Stomach (tissue), 19 donors: ENCODE measurements around the gene ACADSB. TPM values are rescaled to one million over a fixed set of nuclear protein-coding genes. Genes with fewer than 3 reads are reported as not detected.

Experiments
- DNase-seq, 2 donors: peaks; one replicate each; pipeline versions ENCODE4 v3.0.0 to v3.0.0-alpha.2; 2013 to 2019
- H3K27ac ChIP-seq, 5 donors: fragments of 200-600 bp in 4 of 5; sonication (generic) in 4 of 5; one replicate each; pipeline ENCODE4 v1.5.1; 2013 to 2019; ENCODE audit warnings: mild to moderate bottlenecking in 1 of 5, moderate library complexity in 1 of 5
- H3K27me3 ChIP-seq, 3 donors: fragments of 200-600 bp; sonication (generic); one replicate each; pipeline ENCODE4 v1.5.1; 2017 to 2019; ENCODE audit warnings: mixed run types in 1 of 3
- H3K36me3 ChIP-seq, 4 donors: fragments of 200-600 bp; sonication (generic); 1 replicate in 3 of 4; 2 replicates in 1 of 4; pipeline ENCODE4 v1.5.1; 2016 to 2019
- H3K4me1 ChIP-seq, 4 donors: fragments of 200-600 bp; sonication (generic); one replicate each; pipeline ENCODE4 v1.5.1; 2016 to 2019
- H3K4me3 ChIP-seq, 4 donors: fragments of 200-600 bp; sonication (generic) in 3 of 4; one replicate each; pipeline ENCODE4 v1.5.1; 2016 to 2019; ENCODE audit warnings: mild to moderate bottlenecking in 1 of 4
- H3K9me3 ChIP-seq, 4 donors: fragments of 200-600 bp; sonication (generic); one replicate each; pipeline ENCODE4 v1.5.1; 2016 to 2019
- EP300 ChIP-seq: sonication (generic); formaldehyde crosslinking; IDR thresholded peaks from one replicate; pipeline ENCODE4 v1.6.1; 2017; ENCODE audit warnings: antibody characterized with exemption
- POLR2A ChIP-seq, 4 donors: fragments of 450-650 bp; IDR thresholded peaks; one replicate each; pipeline ENCODE4 v1.6.1; 2016; ENCODE audit warnings: antibody characterized with exemption in 4 of 4, control low read depth in 2 of 4, mild to moderate bottlenecking in 1 of 4, moderate library complexity in 1 of 4
- POLR2AphosphoS5 ChIP-seq, 3 donors: sonication (generic); formaldehyde crosslinking; IDR thresholded peaks; one replicate each; pipeline ENCODE4 v1.6.1; 2016; ENCODE audit warnings: antibody characterized with exemption in 3 of 3
- WGBS, 5 donors: extraction: QIAGEN DNeasy Blood & Tissue Kit in 3 of 5; methylation state at CpG; one replicate each; pipeline versions ENCODE4 v1.1.5 to v1.1.7; 2013 to 2018; 5-methylcytosine and 5-hydroxymethylcytosine counted together
- intact Hi-C: fragments of 100-400 bp; cut with DNase I; formaldehyde crosslinking; loops from one replicate; pipeline ENCODE4 v1.15.1; 2023; ENCODE audit warnings: low total_unique reads
- long read RNA-seq, 10 donors: transcript quantifications; one replicate each; lab custom pipeline, GENCODE V29; 2026
- polyA plus RNA-seq, 3 donors: library from polyadenylated mRNA; stranded (reverse); fragments of 200-250 nt; gene quantifications; one replicate each; pipeline ENCODE4 v1.2.3, GENCODE V29; 2013
- total RNA-seq, 5 donors: library from RNA; depleted of rRNA; stranded (reverse); fragments of >200 nt; gene quantifications; one replicate each; pipeline versions ENCODE4 v1.1.0 to v1.2.3, GENCODE V29; 2014 to 2016
- TF ChIP-seq, protein P1 (sequence below), 7 experiments: fragments of 450-650 bp in 4 of 7; fragments of 200-600 bp in 3 of 7; sonication (generic) in 3 of 7; IDR thresholded peaks; one replicate each; pipeline ENCODE4 v1.5.1; 2016 to 2019; ENCODE audit warnings: antibody characterized with exemption in 7 of 7, control low read depth in 2 of 7, mild to moderate bottlenecking in 1 of 7
- donor health status: healthy with polysubstance abuse.
- donor health status: Bipolar disorder and iron deficiency.
- donor health status: healthy.

ACADSB gene
- total RNA-seq: 10 to 100 TPM in 4 of 5 donors, 1 to 10 TPM in 1; 3.8 to 19.1 (median 12.9) TPM
- polyA plus RNA-seq: 10 to 100 TPM in 1 of 3 donors, 1 to 10 TPM in 2; 8.2 to 10.7 (median 8.8) TPM
- long read RNA-seq, donor 1, full-length matches to known transcripts: 1 of 1 reads
- long read RNA-seq, donor 1, partial matches to known transcripts: 0 of 1 reads
- long read RNA-seq, donor 1, other reads (novel, unspliced or antisense): 0 of 1 reads
- long read RNA-seq, donor 2, full-length matches to known transcripts: 3 of 3 reads
- long read RNA-seq, donor 2, partial matches to known transcripts: 0 of 3 reads
- long read RNA-seq, donor 2, other reads (novel, unspliced or antisense): 0 of 3 reads
- long read RNA-seq, donor 3, full-length matches to known transcripts: 2 of 2 reads
- long read RNA-seq, donor 3, partial matches to known transcripts: 0 of 2 reads
- long read RNA-seq, donor 3, other reads (novel, unspliced or antisense): 0 of 2 reads
- long read RNA-seq, donor 4: 0 reads
- long read RNA-seq, donor 5: 0 reads
- long read RNA-seq, donor 6, full-length matches to known transcripts: 5 of 18 reads
- long read RNA-seq, donor 6, partial matches to known transcripts: 13 of 18 reads
- long read RNA-seq, donor 6, other reads (novel, unspliced or antisense): 0 of 18 reads
- long read RNA-seq, donor 7, full-length matches to known transcripts: 2 of 2 reads
- long read RNA-seq, donor 7, partial matches to known transcripts: 0 of 2 reads
- long read RNA-seq, donor 7, other reads (novel, unspliced or antisense): 0 of 2 reads
- long read RNA-seq, donor 8, full-length matches to known transcripts: 1 of 1 reads
- long read RNA-seq, donor 8, partial matches to known transcripts: 0 of 1 reads
- long read RNA-seq, donor 8, other reads (novel, unspliced or antisense): 0 of 1 reads
- long read RNA-seq, donor 9, full-length matches to known transcripts: 2 of 2 reads
- long read RNA-seq, donor 9, partial matches to known transcripts: 0 of 2 reads
- long read RNA-seq, donor 9, other reads (novel, unspliced or antisense): 0 of 2 reads
- long read RNA-seq, donor 10, full-length matches to known transcripts: 3 of 9 reads
- long read RNA-seq, donor 10, partial matches to known transcripts: 6 of 9 reads
- long read RNA-seq, donor 10, other reads (novel, unspliced or antisense): 0 of 9 reads

DNA sequence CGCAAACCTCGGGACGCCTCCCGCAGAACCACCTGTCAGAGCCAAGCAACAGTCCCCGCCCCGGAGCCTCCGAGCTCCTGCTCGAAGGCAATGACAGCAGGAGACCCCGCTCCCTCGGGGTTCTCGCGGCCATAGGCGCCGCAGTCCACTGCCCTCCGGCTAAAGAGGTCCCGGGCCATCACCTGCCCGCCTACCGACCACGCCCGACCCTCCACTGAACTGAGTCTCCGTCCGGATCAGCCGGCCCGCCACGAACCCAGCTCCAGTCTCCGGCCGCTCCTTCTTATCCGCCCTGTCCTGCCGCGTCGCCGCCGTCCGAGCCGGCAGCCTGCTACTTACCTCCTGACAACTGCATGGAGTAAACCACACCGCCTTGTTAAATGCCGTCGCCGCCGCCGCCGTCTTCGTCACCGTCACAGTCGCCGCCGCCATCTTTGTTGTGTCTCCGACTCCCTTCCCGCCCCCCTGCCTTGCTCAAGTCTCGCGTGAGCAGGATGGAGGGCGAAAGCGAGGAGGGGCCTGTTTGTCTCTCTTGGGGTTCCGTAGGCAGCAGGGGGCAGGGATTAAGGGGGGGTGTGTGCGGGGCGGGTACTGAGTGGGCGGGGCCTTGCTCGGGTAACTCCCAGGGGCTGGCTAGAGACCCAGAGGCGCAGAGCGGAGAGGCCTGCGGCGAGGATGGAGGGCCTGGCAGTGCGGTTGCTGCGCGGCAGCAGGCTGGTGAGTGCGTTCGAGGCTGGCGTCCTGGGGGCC, at the start of gene ACADSB, which contains the start of gene IKZF5:
Gene ACADSB (plus strand): TSS at position 652 of the 750 bp plus-strand sequence. CDS start 24 bp downstream, at position 676.
Gene IKZF5 (minus strand): TSS at position 441 of the 750 bp plus-strand sequence. CDS start 10,170 bp downstream, outside the sequence.
- no peak for TF ChIP-seq EP300
- TF ChIP-seq POLR2A (IDR thresholded peaks at IDR 0.05): peak in 2 of 4 donors; percentile 67 to 71
- TF ChIP-seq POLR2AphosphoS5 (IDR thresholded peaks at IDR 0.05): peak; percentile 95 to 98 (median 97)
- TF ChIP-seq, protein P1, sequence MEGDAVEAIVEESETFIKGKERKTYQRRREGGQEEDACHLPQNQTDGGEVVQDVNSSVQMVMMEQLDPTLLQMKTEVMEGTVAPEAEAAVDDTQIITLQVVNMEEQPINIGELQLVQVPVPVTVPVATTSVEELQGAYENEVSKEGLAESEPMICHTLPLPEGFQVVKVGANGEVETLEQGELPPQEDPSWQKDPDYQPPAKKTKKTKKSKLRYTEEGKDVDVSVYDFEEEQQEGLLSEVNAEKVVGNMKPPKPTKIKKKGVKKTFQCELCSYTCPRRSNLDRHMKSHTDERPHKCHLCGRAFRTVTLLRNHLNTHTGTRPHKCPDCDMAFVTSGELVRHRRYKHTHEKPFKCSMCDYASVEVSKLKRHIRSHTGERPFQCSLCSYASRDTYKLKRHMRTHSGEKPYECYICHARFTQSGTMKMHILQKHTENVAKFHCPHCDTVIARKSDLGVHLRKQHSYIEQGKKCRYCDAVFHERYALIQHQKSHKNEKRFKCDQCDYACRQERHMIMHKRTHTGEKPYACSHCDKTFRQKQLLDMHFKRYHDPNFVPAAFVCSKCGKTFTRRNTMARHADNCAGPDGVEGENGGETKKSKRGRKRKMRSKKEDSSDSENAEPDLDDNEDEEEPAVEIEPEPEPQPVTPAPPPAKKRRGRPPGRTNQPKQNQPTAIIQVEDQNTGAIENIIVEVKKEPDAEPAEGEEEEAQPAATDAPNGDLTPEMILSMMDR (IDR thresholded peaks at IDR 0.05): no peak
- H3K27ac ChIP-seq: peak within 1 kb of the TSS; percentile 92 to 96 (median 94)
- H3K36me3 ChIP-seq: peaks cover 0 to 13% (median 6%) of the 10 kb centered on the region in 4 donors
- peak within 1 kb of the TSS; percentile 95 to 100 (median 97) for H3K4me3 ChIP-seq
- H3K27me3 ChIP-seq: no peaks in the 10 kb centered on the region
- intact Hi-C loops: no loop called here
- WGBS, 5 donors: 0 to 1% (median 1%) methylated on average over 31 to 68 of the region's 68 CpGs
- peak; percentile 96 to 99 for DNase-seq
- no peaks in the 10 kb centered on the region for H3K9me3 ChIP-seq
- peaks cover 11 to 67% (median 47%) of the 10 kb centered on the region in 4 donors for H3K4me1 ChIP-seq

DNA sequence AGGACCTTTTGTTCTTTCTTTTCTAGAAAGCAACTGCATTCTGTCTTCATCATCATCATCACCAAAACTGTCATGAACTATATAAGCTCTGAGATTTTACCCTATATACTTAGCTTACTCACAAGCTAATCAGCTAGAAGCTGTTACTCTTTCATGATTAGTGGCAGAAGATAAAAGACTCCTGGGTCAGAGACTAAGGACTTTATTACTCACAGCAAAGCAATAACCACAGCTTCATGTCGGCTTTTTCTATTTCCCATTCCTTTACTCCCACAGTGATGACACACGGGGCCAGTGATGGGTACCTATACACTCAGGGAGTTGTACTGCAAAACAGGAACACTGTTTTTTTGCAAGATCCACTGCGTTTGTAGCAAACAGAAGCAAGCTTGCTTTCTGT, 46.4 kb upstream of the ACADSB start:
- intact Hi-C loops: no loop called here
- 66 to 82% (median 76%) methylated on average over 3 of the region's 3 CpGs for WGBS, 5 donors
- Histone ChIP-seq H3K9me3 (peaks cover 0 to 41% (median 13%) of the 10 kb centered on the region in 4 donors), H3K4me1 (no peaks in the 10 kb centered on the region), H3K27me3 (no peaks in the 10 kb centered on the region), H3K36me3 (no peaks in the 10 kb centered on the region), H3K27ac (no peak overlapping the region), H3K4me3 (no peak overlapping the region)
- no peak for DNase-seq
- TF ChIP-seq EP300 (no peak), POLR2AphosphoS5 (IDR thresholded peaks at IDR 0.05) (no peak), POLR2A (IDR thresholded peaks at IDR 0.05) (no peak)
- TF ChIP-seq, protein P1 (IDR thresholded peaks at IDR 0.05): no peak

DNA sequence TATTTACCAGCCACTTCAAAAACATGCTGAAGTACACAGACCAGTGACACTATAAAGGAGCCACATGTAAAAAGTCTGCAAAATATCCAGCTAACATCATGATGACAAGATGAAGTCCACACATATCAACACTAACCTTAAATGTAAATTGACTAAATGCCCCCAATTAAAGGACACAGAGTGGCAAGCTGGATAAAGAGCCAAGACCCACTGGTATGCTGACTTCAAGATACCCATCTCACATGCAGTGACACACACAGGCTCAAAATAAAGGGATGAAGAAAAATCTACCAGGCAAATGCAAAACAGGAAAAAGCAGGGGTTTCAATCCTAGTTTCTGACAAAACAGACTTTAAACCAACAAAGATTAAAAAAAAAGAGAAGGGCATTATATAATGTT, 41.9 kb upstream of the ACADSB start:
- Histone ChIP-seq H3K36me3 (no peaks in the 10 kb centered on the region), H3K4me3 (no peak overlapping the region), H3K27me3 (no peaks in the 10 kb centered on the region), H3K9me3 (peaks cover 0 to 56% (median 16%) of the 10 kb centered on the region in 4 donors), H3K4me1 (no peaks in the 10 kb centered on the region), H3K27ac (no peak overlapping the region)
- intact Hi-C loops: no loop called here
- no peak for DNase-seq
- TF ChIP-seq POLR2A (IDR thresholded peaks at IDR 0.05) (no peak), EP300 (no peak)

DNA sequence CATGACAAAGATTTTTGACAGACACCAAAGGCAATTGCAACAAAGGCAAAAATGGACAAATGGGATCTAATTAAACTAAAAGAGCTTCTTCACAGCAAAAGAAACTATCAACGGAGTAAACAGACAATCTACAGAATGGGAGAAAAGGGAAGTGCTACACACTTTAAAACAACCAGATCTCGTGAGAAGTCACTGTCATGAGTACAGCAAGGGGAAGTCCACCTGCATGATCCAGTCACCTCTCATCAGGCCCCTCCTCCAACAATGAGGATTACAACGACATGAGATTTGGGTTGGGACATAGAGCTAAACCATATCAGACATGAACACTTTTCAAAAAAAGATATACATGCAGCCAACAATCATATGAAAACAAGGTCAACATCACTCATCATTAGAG, 40.1 kb upstream of the ACADSB start:
- intact Hi-C loops: no loop called here
- Histone ChIP-seq H3K4me3 (no peak overlapping the region), H3K4me1 (no peaks in the 10 kb centered on the region), H3K27ac (no peak overlapping the region), H3K9me3 (peaks cover 0 to 51% (median 16%) of the 10 kb centered on the region in 4 donors), H3K36me3 (no peaks in the 10 kb centered on the region), H3K27me3 (no peaks in the 10 kb centered on the region)
- DNase-seq: no peak
- WGBS, 5 donors: 59 to 86% (median 72%) methylated on average over 3 of the region's 3 CpGs
- TF ChIP-seq EP300: no peak
